IPS DF 6.9 (cell line): ENCODE measurements around the gene TNFSF4.
"Not testable (repeated sequence)": the region's sequence is repeated elsewhere in the genome, so short reads cannot be mapped to it uniquely, and the experiment has no call there.

Experiments
- DNase-seq: peaks from one replicate; pipeline ENCODE4 v3.0.0-alpha.2; 2013; ENCODE audit warnings: low read depth, low spot score
- H3K27ac ChIP-seq: one replicate; pipeline ENCODE4 v1.5.1; 2013; ENCODE audit warnings: low read length, control low read depth
- H3K27me3 ChIP-seq: 2 replicates; pipeline ENCODE4 v1.6.1; 2013; ENCODE audit warnings: mild to moderate bottlenecking, low read length; ENCODE audit not compliant: control insufficient read depth, insufficient read depth
- H3K36me3 ChIP-seq: 2 replicates; pipeline ENCODE4 v1.6.1; 2013; ENCODE audit warnings: low read length; ENCODE audit not compliant: control insufficient read depth, insufficient read depth
- H3K4me1 ChIP-seq: 2 replicates; pipeline ENCODE4 v1.6.1; 2013; ENCODE audit warnings: low read length; ENCODE audit not compliant: control insufficient read depth, insufficient read depth
- H3K4me3 ChIP-seq: 2 replicates; pipeline ENCODE4 v1.5.1; 2013; ENCODE audit warnings: mild to moderate bottlenecking, low read length
- H3K9me3 ChIP-seq: 2 replicates; pipeline ENCODE4 v1.6.1; 2013; ENCODE audit warnings: low read length, inconsistent platforms; ENCODE audit not compliant: control insufficient read depth, insufficient read depth
- WGBS: extraction: QIAGEN DNeasy Blood & Tissue Kit; methylation state at CpG from one replicate; pipeline ENCODE4 v1.1.7; 2013; ENCODE audit warnings: mixed read lengths, missing lambda C conversion rate; ENCODE audit not compliant: insufficient read length, insufficient coverage; 5-methylcytosine and 5-hydroxymethylcytosine counted together

TNFSF4 gene

GRCh38 chr1:173234899-173235298 is 27.8 kb upstream of the TNFSF4 start:
- Histone ChIP-seq H3K4me3 (no peak overlapping the region), H3K4me1 (no peaks in the 10 kb centered on the region), H3K27me3 (no peaks in the 10 kb centered on the region), H3K9me3 (no peaks in the 10 kb centered on the region), H3K36me3 (no peaks in the 10 kb centered on the region), H3K27ac (no peak overlapping the region)
- no CpG with 5 or more reads among the region's 4 CpGs for WGBS
- DNase-seq = no peak

GRCh38 chr1:173234434-173234833 is 27.3 kb upstream of the TNFSF4 start:
- not testable (repeated sequence) for H3K27ac ChIP-seq, H3K4me1 ChIP-seq, H3K9me3 ChIP-seq, DNase-seq, H3K4me3 ChIP-seq, H3K27me3 ChIP-seq, H3K36me3 ChIP-seq
- WGBS = no CpG with 5 or more reads among the region's 3 CpGs

- H3K4me1 ChIP-seq, H3K9me3 ChIP-seq, H3K27me3 ChIP-seq, H3K27ac ChIP-seq, H3K36me3 ChIP-seq, DNase-seq, H3K4me3 ChIP-seq: not testable (repeated sequence)
- WGBS = no CpG with 5 or more reads among the region's 3 CpGs
Observed at GRCh38 chr1:173229031-173229430, 21.9 kb upstream of the TNFSF4 start.

GRCh38 chr1:173224949-173225348 is 17.8 kb upstream of the TNFSF4 start:
- no peaks in the 10 kb centered on the region for H3K4me1 ChIP-seq
- H3K36me3 ChIP-seq = no peaks in the 10 kb centered on the region
- H3K27ac ChIP-seq = no peak overlapping the region
- no peak for DNase-seq
- no peaks in the 10 kb centered on the region for H3K27me3 ChIP-seq
- H3K9me3 ChIP-seq = no peaks in the 10 kb centered on the region
- H3K4me3 ChIP-seq = no peak overlapping the region

GRCh38 chr1:173224280-173224892 is 17.3 kb upstream of the TNFSF4 start:
- Histone ChIP-seq H3K27me3 (no peaks in the 10 kb centered on the region), H3K9me3 (no peaks in the 10 kb centered on the region), H3K4me1 (no peaks in the 10 kb centered on the region), H3K4me3 (no peak overlapping the region), H3K36me3 (no peaks in the 10 kb centered on the region), H3K27ac (no peak overlapping the region)
- WGBS = no CpG with 5 or more reads among the region's 3 CpGs
- no peak for DNase-seq

- no peak overlapping the region for H3K4me3 ChIP-seq
- H3K27ac ChIP-seq = no peak overlapping the region
- no peaks in the 10 kb centered on the region for H3K4me1 ChIP-seq
- H3K27me3 ChIP-seq = no peaks in the 10 kb centered on the region
- no peak for DNase-seq
- no peaks in the 10 kb centered on the region for H3K36me3 ChIP-seq
- H3K9me3 ChIP-seq = no peaks in the 10 kb centered on the region
Observed at GRCh38 chr1:173223031-173223380, 15.9 kb upstream of the TNFSF4 start.

GRCh38 chr1:173222149-173223030 is 15.3 kb upstream of the TNFSF4 start:
- H3K9me3 ChIP-seq = no peaks in the 10 kb centered on the region
- H3K4me1 ChIP-seq = no peaks in the 10 kb centered on the region
- no CpG with 5 or more reads among the region's 3 CpGs for WGBS
- H3K4me3 ChIP-seq = no peak overlapping the region
- no peak for DNase-seq
- H3K27me3 ChIP-seq = no peaks in the 10 kb centered on the region
- H3K36me3 ChIP-seq = no peaks in the 10 kb centered on the region
- H3K27ac ChIP-seq = no peak overlapping the region

GRCh38 chr1:173220157-173220556 is 13.0 kb upstream of the TNFSF4 start:
- no peaks in the 10 kb centered on the region for H3K9me3 ChIP-seq
- no peak for DNase-seq
- no peaks in the 10 kb centered on the region for H3K27me3 ChIP-seq
- H3K4me1 ChIP-seq = no peaks in the 10 kb centered on the region
- H3K36me3 ChIP-seq = no peaks in the 10 kb centered on the region
- no peak overlapping the region for H3K27ac ChIP-seq
- no peak overlapping the region for H3K4me3 ChIP-seq
- no CpG with 5 or more reads among the region's 1 CpG for WGBS

- WGBS = no CpG with 5 or more reads among the region's 1 CpG
Observed at GRCh38 chr1:173213665-173214064, 6.5 kb upstream of the TNFSF4 start.

GRCh38 chr1:173212952-173213491 is 5.9 kb upstream of the TNFSF4 start:
- Histone ChIP-seq H3K4me3 (no peak overlapping the region), H3K27ac (no peak overlapping the region), H3K9me3 (no peaks in the 10 kb centered on the region), H3K36me3 (no peaks in the 10 kb centered on the region), H3K4me1 (no peaks in the 10 kb centered on the region), H3K27me3 (peaks cover 11% of the 10 kb centered on the region; the same call in 1 of the 2 replicates)
- no peak for DNase-seq
- no CpG with 5 or more reads among the region's 2 CpGs for WGBS

More at GRCh38 chr1:173213665-173214064, 6.5 kb upstream of the TNFSF4 start:
- Histone ChIP-seq H3K4me1 (no peaks in the 10 kb centered on the region), H3K27ac (no peak overlapping the region), H3K9me3 (no peaks in the 10 kb centered on the region), H3K36me3 (no peaks in the 10 kb centered on the region), H3K27me3 (peaks cover 11% of the 10 kb centered on the region; the same call in 1 of the 2 replicates), H3K4me3 (no peak overlapping the region)
- no peak for DNase-seq
